Activated CD4-positive, CD25-positive, alpha-beta regulatory T cell treated with anti-CD3 and anti-CD28 coated beads, Interleukin-2, amount 50 U/mL, for 16 hours (primary cell): ENCODE results near the gene SMR3A.

ENCODE experiments used
- DNase-seq: peaks from one replicate; pipeline ENCODE4 v3.0.0-alpha.2; 2020; ENCODE audit warnings: low read depth, low spot score

The SMR3A gene

GRCh38 chr4:70360460-70360859 is at the start of gene SMR3A:
TSS of gene SMR3A (plus strand) at chr4:70360760. CDS start at chr4:70362116, 1,356 bp downstream.
- DNase-seq, result no peak

- no peak for DNase-seq
These were observed 46.8 kb upstream of the SMR3A start for GRCh38 chr4:70313736-70314135.

- no peak for DNase-seq
These were observed 44.6 kb upstream of the SMR3A start for GRCh38 chr4:70315928-70316327.

- DNase-seq, result no peak
These were observed 34.5 kb upstream of the SMR3A start for GRCh38 chr4:70326052-70326451.

GRCh38 chr4:70334681-70335080 is 25.9 kb upstream of the SMR3A start, which contains the start of gene CABS1:
TSS of gene CABS1 (plus strand) at chr4:70334981. CDS start at chr4:70335040, 59 bp downstream.
- DNase-seq, result no peak

GRCh38 chr4:70336043-70336442 is 24.5 kb upstream of the SMR3A start:
- no peak for DNase-seq

GRCh38 chr4:70337886-70338420 is 22.6 kb upstream of the SMR3A start:
- no peak for DNase-seq

- DNase-seq, result no peak
These were observed 4.4 kb upstream of the SMR3A start for GRCh38 chr4:70356185-70356584.

- no peak for DNase-seq
These were observed 1.4 kb upstream of the SMR3A start for GRCh38 chr4:70359115-70359661.

- no peak for DNase-seq
These were observed 3.4 kb downstream of the SMR3A start for GRCh38 chr4:70364002-70364401.

- no peak for DNase-seq
These were observed 4.9 kb downstream of the SMR3A start for GRCh38 chr4:70365479-70365878.

GRCh38 chr4:70367813-70368212 is 7.3 kb downstream of the SMR3A start:
- no peak for DNase-seq

GRCh38 chr4:70371987-70372386 is 11.4 kb downstream of the SMR3A start:
- no peak for DNase-seq

GRCh38 chr4:70372760-70373159 is 12.2 kb downstream of the SMR3A start:
- no peak for DNase-seq

- no peak for DNase-seq
These were observed 20.0 kb downstream of the SMR3A start for GRCh38 chr4:70380578-70380977.

- DNase-seq, result no peak
These were observed 22.2 kb downstream of the SMR3A start, which contains the start of gene SMR3B for GRCh38 chr4:70382691-70383181. TSS of gene SMR3B (plus strand) at chr4:70383131. CDS start at chr4:70384511, 1,380 bp downstream.

- DNase-seq, result no peak
These were observed 31.7 kb downstream of the SMR3A start for GRCh38 chr4:70392057-70392776.

- DNase-seq, result no peak
These were observed 37.0 kb downstream of the SMR3A start, which contains the start of gene OPRPN for GRCh38 chr4:70397580-70397979. TSS of gene OPRPN (plus strand) at chr4:70397940. CDS start at chr4:70399286, 1,346 bp downstream.

GRCh38 chr4:70399319-70399718 is 38.8 kb downstream of the SMR3A start:
- DNase-seq, result no peak

GRCh38 chr4:70402762-70403161 is 42.2 kb downstream of the SMR3A start:
- no peak for DNase-seq

- no peak for DNase-seq
These were observed 45.2 kb downstream of the SMR3A start for GRCh38 chr4:70405765-70406164.
